Activated T-cell treated with anti-CD3 and anti-CD28 coated beads for 1 hour (primary cell): ENCODE results near the gene FBLN2.

Experiments used
- DNase-seq: peaks from one replicate; pipeline ENCODE4 v3.0.0-alpha.2; 2020; ENCODE audit warnings: low read depth

The FBLN2 gene

GRCh38 chr3:13582366-13583250, 33.7 kb downstream of the FBLN2 start:
- DNase-seq, result no peak

- DNase-seq, result no peak
Measured at GRCh38 chr3:13583251-13584180, 34.6 kb downstream of the FBLN2 start.

- DNase-seq, result no peak
Measured at GRCh38 chr3:13584427-13584891, 35.5 kb downstream of the FBLN2 start.

GRCh38 chr3:13584901-13585300, 36.0 kb downstream of the FBLN2 start:
- DNase-seq, result no peak

GRCh38 chr3:13587442-13587841, 38.5 kb downstream of the FBLN2 start:
- DNase-seq, result no peak

- DNase-seq, result no peak
Measured at GRCh38 chr3:13588221-13588701, 39.3 kb downstream of the FBLN2 start.

GRCh38 chr3:13588993-13589392, 40.1 kb downstream of the FBLN2 start:
- no peak for DNase-seq

- DNase-seq, result no peak
Measured at GRCh38 chr3:13590841-13591520, 42.1 kb downstream of the FBLN2 start.

- no peak for DNase-seq
Measured at GRCh38 chr3:13593615-13594014, 44.7 kb downstream of the FBLN2 start.

- no peak for DNase-seq
Measured at GRCh38 chr3:13594146-13594545, 45.2 kb downstream of the FBLN2 start.

GRCh38 chr3:13594991-13595421, 46.1 kb downstream of the FBLN2 start:
- no peak for DNase-seq

GRCh38 chr3:13595485-13595884, 46.6 kb downstream of the FBLN2 start:
- DNase-seq, result no peak

- DNase-seq, result no peak
Measured at GRCh38 chr3:13596426-13597205, 47.7 kb downstream of the FBLN2 start.

- no peak for DNase-seq
Measured at GRCh38 chr3:13597661-13598060, 48.7 kb downstream of the FBLN2 start.

- DNase-seq, result no peak
Measured at GRCh38 chr3:13598201-13598600, 49.3 kb downstream of the FBLN2 start.

- DNase-seq, result no peak
Measured at GRCh38 chr3:13598926-13599886, 50.3 kb downstream of the FBLN2 start.

GRCh38 chr3:13599887-13600450, 51.0 kb downstream of the FBLN2 start:
- DNase-seq, result no peak

GRCh38 chr3:13600950-13601691, 52.2 kb downstream of the FBLN2 start:
- DNase-seq, result no peak

- no peak for DNase-seq
Measured at GRCh38 chr3:13601692-13602080, 52.8 kb downstream of the FBLN2 start.
